Dedifferentiated amniotic fluid mesenchymal stem cell (primary cell): ENCODE measurements around the gene PAMR1.
A peak's percentile ranks its signal among the peaks of the same experiment; 100 is the strongest.
"Not testable (repeated sequence)": the region's sequence is repeated elsewhere in the genome, so short reads cannot be mapped to it uniquely, and the experiment has no call there.

Experiments
- DNase-seq: peaks from one replicate; pipeline ENCODE4 v3.0.0-alpha.2; 2016; ENCODE audit errors: extremely low spot score

PAMR1 gene

GRCh38 chr11:35525501-35526175 lies at the start of gene PAMR1:
Gene PAMR1 (minus strand): TSS chr11:35525616. CDS start chr11:35525585, 31 bp downstream.
- DNase-seq = peak; percentile 74

- DNase-seq = no peak
These were observed 46.3 kb upstream of the PAMR1 start for GRCh38 chr11:35571696-35572095.

GRCh38 chr11:35567737-35568465 lies 42.5 kb upstream of the PAMR1 start:
- DNase-seq = no peak

GRCh38 chr11:35566885-35567284 lies 41.5 kb upstream of the PAMR1 start:
- no peak for DNase-seq

GRCh38 chr11:35566181-35566580 lies 40.8 kb upstream of the PAMR1 start:
- no peak for DNase-seq

GRCh38 chr11:35564245-35564595 lies 38.8 kb upstream of the PAMR1 start:
- no peak for DNase-seq

- peak; percentile 56 for DNase-seq
These were observed 38.2 kb upstream of the PAMR1 start for GRCh38 chr11:35563484-35564244.

- DNase-seq = no peak
These were observed 34.5 kb upstream of the PAMR1 start for GRCh38 chr11:35559949-35560348.

- DNase-seq = peak; percentile 56
These were observed 33.1 kb upstream of the PAMR1 start for GRCh38 chr11:35558513-35558912.

- DNase-seq = no peak
These were observed 30.1 kb upstream of the PAMR1 start for GRCh38 chr11:35555488-35555887.

- DNase-seq = peak; percentile 51
These were observed 29.3 kb upstream of the PAMR1 start for GRCh38 chr11:35554491-35555437.

- DNase-seq = peak; percentile 57
These were observed 28.4 kb upstream of the PAMR1 start for GRCh38 chr11:35553831-35554230.

- DNase-seq = no peak
These were observed 27.6 kb upstream of the PAMR1 start for GRCh38 chr11:35553021-35553420.

- DNase-seq = no peak
These were observed 27.2 kb upstream of the PAMR1 start for GRCh38 chr11:35552616-35553015.

GRCh38 chr11:35550374-35551036 lies 25.1 kb upstream of the PAMR1 start:
- no peak for DNase-seq

GRCh38 chr11:35549787-35550186 lies 24.4 kb upstream of the PAMR1 start:
- peak; percentile 89 for DNase-seq

- no peak for DNase-seq
These were observed 23.6 kb upstream of the PAMR1 start for GRCh38 chr11:35548925-35549561.

GRCh38 chr11:35547995-35548394 lies 22.6 kb upstream of the PAMR1 start:
- DNase-seq = not testable (repeated sequence)

- no peak for DNase-seq
These were observed 20.9 kb upstream of the PAMR1 start for GRCh38 chr11:35546317-35546716.

- no peak for DNase-seq
These were observed 20.1 kb upstream of the PAMR1 start for GRCh38 chr11:35545391-35546003.
